ENCODE results near the gene FADS1. TPM values are rescaled to one million over a fixed set of nuclear protein-coding genes. Genes with fewer than 3 reads are reported as not detected.
A peak's percentile ranks its signal among the peaks of the same experiment; 100 is the strongest.

The FADS1 gene
- total RNA-seq, 1 experiment from 2014 or later, result 105 TPM

DNA sequence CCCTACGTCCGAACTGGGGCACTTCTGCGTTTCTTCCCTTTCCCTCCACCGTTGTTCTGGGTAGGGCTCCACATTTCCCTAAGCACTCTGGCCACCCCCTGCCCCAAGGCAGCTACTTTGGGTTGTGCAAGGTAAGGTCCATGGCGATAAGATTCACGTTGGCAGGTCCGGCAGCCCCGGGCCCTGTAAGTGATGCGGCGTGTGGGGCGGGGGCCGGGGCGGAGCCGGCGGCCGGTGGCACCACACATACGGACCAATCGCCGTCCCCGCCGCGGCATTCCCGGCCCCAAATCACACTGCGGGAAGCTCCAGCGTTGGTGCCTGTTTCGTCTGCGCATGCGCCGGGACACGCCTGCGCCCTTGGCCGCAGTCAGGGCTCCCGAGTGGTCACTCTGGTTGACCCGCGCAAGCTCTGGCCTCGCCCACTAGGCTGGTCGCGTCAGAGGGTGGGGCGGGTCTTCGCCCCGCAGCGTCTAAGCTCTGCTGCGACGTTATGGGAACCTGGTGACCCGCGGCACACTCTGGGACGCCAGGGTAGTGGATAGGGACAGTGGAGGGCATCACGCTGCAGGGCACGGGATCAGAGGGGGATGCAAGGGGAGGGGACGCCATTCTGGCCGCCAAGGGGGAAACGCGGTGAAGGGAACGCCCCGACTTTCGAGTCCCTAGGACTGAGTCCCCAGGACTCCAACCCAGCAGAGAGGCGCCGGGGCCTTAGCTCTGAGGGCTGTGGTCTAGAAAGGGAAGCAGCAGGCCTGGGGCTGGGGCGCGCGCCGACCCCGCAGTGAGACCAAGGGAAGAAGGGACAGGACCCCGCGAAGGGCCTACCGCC lies 1.6 kb downstream of the FADS1 start (continued):
- TF ChIP-seq, protein P1, sequence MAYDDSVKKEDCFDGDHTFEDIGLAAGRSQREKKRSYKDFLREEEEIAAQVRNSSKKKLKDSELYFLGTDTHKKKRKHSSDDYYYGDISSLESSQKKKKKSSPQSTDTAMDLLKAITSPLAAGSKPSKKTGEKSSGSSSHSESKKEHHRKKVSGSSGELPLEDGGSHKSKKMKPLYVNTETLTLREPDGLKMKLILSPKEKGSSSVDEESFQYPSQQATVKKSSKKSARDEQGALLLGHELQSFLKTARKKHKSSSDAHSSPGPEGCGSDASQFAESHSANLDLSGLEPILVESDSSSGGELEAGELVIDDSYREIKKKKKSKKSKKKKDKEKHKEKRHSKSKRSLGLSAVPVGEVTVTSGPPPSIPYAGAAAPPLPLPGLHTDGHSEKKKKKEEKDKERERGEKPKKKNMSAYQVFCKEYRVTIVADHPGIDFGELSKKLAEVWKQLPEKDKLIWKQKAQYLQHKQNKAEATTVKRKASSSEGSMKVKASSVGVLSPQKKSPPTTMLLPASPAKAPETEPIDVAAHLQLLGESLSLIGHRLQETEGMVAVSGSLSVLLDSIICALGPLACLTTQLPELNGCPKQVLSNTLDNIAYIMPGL (CRISPR knock-in tag; IDR thresholded peaks at IDR 0.05), result 0 out of 2 replicates have a peak, but pooled peaks have one; percentile 52
- TF ChIP-seq SP1 (CRISPR knock-in tag; conservative IDR thresholded peaks at IDR 0.05) (peak; percentile 94), ZNF317 (CRISPR knock-in tag; IDR thresholded peaks at IDR 0.05; ENCODE audit: borderline replicate concordance, low read depth) (0 out of 2 replicates have a peak, but pooled peaks have one; percentile 7), ETV6 (CRISPR knock-in tag; IDR thresholded peaks at IDR 0.05) (peak; percentile 86), NR2C2 (CRISPR knock-in tag; IDR thresholded peaks at IDR 0.05) (no peak), FOXK1 (CRISPR knock-in tag; IDR thresholded peaks at IDR 0.05) (peak; percentile 64; the same call in 1 of the 2 replicates), NFYB (CRISPR knock-in tag; conservative IDR thresholded peaks at IDR 0.05; ENCODE audit: low read depth) (peak; percentile 31; the same call in 1 of the 2 replicates), EMX1 (CRISPR knock-in tag; IDR thresholded peaks at IDR 0.05) (0 out of 2 replicates have a peak, but pooled peaks have one; percentile 34), FOXJ3 (CRISPR knock-in tag; IDR thresholded peaks at IDR 0.05; ENCODE audit: borderline replicate concordance) (no peak), ZNF263 (CRISPR knock-in tag; IDR thresholded peaks at IDR 0.05; ENCODE audit: low read depth) (no peak), ZBTB21 (CRISPR knock-in tag; IDR thresholded peaks at IDR 0.05; ENCODE audit: borderline replicate concordance) (peak; percentile 71; the same call in 1 of the 2 replicates), CREB1 (CRISPR knock-in tag; IDR thresholded peaks at IDR 0.05) (no peak)
- TF ChIP-seq, protein P2, sequence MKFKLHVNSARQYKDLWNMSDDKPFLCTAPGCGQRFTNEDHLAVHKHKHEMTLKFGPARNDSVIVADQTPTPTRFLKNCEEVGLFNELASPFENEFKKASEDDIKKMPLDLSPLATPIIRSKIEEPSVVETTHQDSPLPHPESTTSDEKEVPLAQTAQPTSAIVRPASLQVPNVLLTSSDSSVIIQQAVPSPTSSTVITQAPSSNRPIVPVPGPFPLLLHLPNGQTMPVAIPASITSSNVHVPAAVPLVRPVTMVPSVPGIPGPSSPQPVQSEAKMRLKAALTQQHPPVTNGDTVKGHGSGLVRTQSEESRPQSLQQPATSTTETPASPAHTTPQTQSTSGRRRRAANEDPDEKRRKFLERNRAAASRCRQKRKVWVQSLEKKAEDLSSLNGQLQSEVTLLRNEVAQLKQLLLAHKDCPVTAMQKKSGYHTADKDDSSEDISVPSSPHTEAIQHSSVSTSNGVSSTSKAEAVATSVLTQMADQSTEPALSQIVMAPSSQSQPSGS (CRISPR knock-in tag; IDR thresholded peaks at IDR 0.05; ENCODE audit: borderline replicate concordance, low read depth), result no peak
- TF ChIP-seq, protein P3, sequence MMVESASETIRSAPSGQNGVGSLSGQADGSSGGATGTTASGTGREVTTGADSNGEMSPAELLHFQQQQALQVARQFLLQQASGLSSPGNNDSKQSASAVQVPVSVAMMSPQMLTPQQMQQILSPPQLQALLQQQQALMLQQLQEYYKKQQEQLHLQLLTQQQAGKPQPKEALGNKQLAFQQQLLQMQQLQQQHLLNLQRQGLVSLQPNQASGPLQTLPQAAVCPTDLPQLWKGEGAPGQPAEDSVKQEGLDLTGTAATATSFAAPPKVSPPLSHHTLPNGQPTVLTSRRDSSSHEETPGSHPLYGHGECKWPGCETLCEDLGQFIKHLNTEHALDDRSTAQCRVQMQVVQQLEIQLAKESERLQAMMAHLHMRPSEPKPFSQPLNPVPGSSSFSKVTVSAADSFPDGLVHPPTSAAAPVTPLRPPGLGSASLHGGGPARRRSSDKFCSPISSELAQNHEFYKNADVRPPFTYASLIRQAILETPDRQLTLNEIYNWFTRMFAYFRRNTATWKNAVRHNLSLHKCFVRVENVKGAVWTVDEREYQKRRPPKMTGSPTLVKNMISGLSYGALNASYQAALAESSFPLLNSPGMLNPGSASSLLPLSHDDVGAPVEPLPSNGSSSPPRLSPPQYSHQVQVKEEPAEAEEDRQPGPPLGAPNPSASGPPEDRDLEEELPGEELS (CRISPR knock-in tag; IDR thresholded peaks at IDR 0.05), result peak; percentile 81; the same call in 1 of the 2 replicates
- TF ChIP-seq, protein P4, sequence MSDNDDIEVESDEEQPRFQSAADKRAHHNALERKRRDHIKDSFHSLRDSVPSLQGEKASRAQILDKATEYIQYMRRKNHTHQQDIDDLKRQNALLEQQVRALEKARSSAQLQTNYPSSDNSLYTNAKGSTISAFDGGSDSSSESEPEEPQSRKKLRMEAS (CRISPR knock-in tag; IDR thresholded peaks at IDR 0.05), result peak; percentile 78
- TF ChIP-seq, protein P5, sequence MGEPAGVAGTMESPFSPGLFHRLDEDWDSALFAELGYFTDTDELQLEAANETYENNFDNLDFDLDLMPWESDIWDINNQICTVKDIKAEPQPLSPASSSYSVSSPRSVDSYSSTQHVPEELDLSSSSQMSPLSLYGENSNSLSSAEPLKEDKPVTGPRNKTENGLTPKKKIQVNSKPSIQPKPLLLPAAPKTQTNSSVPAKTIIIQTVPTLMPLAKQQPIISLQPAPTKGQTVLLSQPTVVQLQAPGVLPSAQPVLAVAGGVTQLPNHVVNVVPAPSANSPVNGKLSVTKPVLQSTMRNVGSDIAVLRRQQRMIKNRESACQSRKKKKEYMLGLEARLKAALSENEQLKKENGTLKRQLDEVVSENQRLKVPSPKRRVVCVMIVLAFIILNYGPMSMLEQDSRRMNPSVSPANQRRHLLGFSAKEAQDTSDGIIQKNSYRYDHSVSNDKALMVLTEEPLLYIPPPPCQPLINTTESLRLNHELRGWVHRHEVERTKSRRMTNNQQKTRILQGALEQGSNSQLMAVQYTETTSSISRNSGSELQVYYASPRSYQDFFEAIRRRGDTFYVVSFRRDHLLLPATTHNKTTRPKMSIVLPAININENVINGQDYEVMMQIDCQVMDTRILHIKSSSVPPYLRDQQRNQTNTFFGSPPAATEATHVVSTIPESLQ (CRISPR knock-in tag; IDR thresholded peaks at IDR 0.05), result no peak
- TF ChIP-seq, protein P6, sequence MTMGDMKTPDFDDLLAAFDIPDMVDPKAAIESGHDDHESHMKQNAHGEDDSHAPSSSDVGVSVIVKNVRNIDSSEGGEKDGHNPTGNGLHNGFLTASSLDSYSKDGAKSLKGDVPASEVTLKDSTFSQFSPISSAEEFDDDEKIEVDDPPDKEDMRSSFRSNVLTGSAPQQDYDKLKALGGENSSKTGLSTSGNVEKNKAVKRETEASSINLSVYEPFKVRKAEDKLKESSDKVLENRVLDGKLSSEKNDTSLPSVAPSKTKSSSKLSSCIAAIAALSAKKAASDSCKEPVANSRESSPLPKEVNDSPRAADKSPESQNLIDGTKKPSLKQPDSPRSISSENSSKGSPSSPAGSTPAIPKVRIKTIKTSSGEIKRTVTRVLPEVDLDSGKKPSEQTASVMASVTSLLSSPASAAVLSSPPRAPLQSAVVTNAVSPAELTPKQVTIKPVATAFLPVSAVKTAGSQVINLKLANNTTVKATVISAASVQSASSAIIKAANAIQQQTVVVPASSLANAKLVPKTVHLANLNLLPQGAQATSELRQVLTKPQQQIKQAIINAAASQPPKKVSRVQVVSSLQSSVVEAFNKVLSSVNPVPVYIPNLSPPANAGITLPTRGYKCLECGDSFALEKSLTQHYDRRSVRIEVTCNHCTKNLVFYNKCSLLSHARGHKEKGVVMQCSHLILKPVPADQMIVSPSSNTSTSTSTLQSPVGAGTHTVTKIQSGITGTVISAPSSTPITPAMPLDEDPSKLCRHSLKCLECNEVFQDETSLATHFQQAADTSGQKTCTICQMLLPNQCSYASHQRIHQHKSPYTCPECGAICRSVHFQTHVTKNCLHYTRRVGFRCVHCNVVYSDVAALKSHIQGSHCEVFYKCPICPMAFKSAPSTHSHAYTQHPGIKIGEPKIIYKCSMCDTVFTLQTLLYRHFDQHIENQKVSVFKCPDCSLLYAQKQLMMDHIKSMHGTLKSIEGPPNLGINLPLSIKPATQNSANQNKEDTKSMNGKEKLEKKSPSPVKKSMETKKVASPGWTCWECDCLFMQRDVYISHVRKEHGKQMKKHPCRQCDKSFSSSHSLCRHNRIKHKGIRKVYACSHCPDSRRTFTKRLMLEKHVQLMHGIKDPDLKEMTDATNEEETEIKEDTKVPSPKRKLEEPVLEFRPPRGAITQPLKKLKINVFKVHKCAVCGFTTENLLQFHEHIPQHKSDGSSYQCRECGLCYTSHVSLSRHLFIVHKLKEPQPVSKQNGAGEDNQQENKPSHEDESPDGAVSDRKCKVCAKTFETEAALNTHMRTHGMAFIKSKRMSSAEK (CRISPR knock-in tag; IDR thresholded peaks at IDR 0.05; ENCODE audit: borderline replicate concordance), result no peak
- TF ChIP-seq, protein P7, sequence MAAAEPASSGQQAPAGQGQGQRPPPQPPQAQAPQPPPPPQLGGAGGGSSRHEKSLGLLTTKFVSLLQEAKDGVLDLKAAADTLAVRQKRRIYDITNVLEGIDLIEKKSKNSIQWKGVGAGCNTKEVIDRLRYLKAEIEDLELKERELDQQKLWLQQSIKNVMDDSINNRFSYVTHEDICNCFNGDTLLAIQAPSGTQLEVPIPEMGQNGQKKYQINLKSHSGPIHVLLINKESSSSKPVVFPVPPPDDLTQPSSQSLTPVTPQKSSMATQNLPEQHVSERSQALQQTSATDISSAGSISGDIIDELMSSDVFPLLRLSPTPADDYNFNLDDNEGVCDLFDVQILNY (CRISPR knock-in tag; IDR thresholded peaks at IDR 0.05), result peak; percentile 86; the same call in 1 of the 2 replicates
- TF ChIP-seq, protein P8, sequence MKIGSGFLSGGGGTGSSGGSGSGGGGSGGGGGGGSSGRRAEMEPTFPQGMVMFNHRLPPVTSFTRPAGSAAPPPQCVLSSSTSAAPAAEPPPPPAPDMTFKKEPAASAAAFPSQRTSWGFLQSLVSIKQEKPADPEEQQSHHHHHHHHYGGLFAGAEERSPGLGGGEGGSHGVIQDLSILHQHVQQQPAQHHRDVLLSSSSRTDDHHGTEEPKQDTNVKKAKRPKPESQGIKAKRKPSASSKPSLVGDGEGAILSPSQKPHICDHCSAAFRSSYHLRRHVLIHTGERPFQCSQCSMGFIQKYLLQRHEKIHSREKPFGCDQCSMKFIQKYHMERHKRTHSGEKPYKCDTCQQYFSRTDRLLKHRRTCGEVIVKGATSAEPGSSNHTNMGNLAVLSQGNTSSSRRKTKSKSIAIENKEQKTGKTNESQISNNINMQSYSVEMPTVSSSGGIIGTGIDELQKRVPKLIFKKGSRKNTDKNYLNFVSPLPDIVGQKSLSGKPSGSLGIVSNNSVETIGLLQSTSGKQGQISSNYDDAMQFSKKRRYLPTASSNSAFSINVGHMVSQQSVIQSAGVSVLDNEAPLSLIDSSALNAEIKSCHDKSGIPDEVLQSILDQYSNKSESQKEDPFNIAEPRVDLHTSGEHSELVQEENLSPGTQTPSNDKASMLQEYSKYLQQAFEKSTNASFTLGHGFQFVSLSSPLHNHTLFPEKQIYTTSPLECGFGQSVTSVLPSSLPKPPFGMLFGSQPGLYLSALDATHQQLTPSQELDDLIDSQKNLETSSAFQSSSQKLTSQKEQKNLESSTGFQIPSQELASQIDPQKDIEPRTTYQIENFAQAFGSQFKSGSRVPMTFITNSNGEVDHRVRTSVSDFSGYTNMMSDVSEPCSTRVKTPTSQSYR (CRISPR knock-in tag; IDR thresholded peaks at IDR 0.05), result no peak
